Thymus (tissue), 11 donors: ENCODE results near the gene PLAAT4. TPM values are rescaled to one million over a fixed set of nuclear protein-coding genes. Genes with fewer than 3 reads are reported as not detected.

Source experiments
- DNase-seq, 9 donors: peaks; one replicate each; pipeline ENCODE4 v3.0.0-alpha.2; 2013; ENCODE audit warnings: low spot score in 9 of 9, low read depth in 6 of 9, missing footprints in 1 of 9
- H3K27ac ChIP-seq, 2 donors: one replicate each; pipeline ENCODE4 v1.5.1; 2013; ENCODE audit warnings: control low read depth in 1 of 2, low read depth in 1 of 2, low read length in 1 of 2, mild to moderate bottlenecking in 1 of 2, moderate library complexity in 1 of 2
- H3K27me3 ChIP-seq, 2 donors: one replicate each; pipeline ENCODE4 v1.5.1; 2013; ENCODE audit warnings: low read length in 1 of 2; ENCODE audit not compliant: control insufficient read depth in 2 of 2, insufficient read depth in 1 of 2
- H3K36me3 ChIP-seq, 2 donors: one replicate each; pipeline ENCODE4 v1.5.1; 2013; ENCODE audit warnings: low read length in 1 of 2, mild to moderate bottlenecking in 1 of 2, moderate library complexity in 1 of 2; ENCODE audit not compliant: control insufficient read depth in 2 of 2, insufficient read depth in 2 of 2
- H3K4me1 ChIP-seq, 2 donors: one replicate each; pipeline ENCODE4 v1.5.1; 2013; ENCODE audit warnings: low read length in 2 of 2; ENCODE audit not compliant: control insufficient read depth in 2 of 2, insufficient read depth in 2 of 2
- H3K4me3 ChIP-seq, 2 donors: one replicate each; pipeline ENCODE4 v1.5.1; 2013; ENCODE audit warnings: low read length in 2 of 2, control low read depth in 1 of 2, mild to moderate bottlenecking in 1 of 2
- H3K9me3 ChIP-seq, 2 donors: one replicate each; pipeline ENCODE4 v1.5.1; 2013; ENCODE audit warnings: low read length in 1 of 2, mild to moderate bottlenecking in 1 of 2; ENCODE audit not compliant: control insufficient read depth in 2 of 2, insufficient read depth in 1 of 2
- WGBS: extraction: QIAGEN DNeasy Blood & Tissue Kit; methylation state at CpG from one replicate; pipeline ENCODE4 v1.1.7; 2013; 5-methylcytosine and 5-hydroxymethylcytosine counted together
- polyA plus RNA-seq: library from polyadenylated mRNA; stranded (reverse); fragments of 200-250 nt; gene quantifications from one replicate; pipeline ENCODE4 v1.2.3, GENCODE V29; 2013
- total RNA-seq: library from RNA; stranded (reverse); fragments of 120-200 nt; gene quantifications from one replicate; pipeline ENCODE4 v1.2.4, GENCODE V29; 2013
- donor health status: healthy.

PLAAT4 gene
- total and polyA plus RNA-seq, 2 donors, result 68.3 to 109 TPM

DNA sequence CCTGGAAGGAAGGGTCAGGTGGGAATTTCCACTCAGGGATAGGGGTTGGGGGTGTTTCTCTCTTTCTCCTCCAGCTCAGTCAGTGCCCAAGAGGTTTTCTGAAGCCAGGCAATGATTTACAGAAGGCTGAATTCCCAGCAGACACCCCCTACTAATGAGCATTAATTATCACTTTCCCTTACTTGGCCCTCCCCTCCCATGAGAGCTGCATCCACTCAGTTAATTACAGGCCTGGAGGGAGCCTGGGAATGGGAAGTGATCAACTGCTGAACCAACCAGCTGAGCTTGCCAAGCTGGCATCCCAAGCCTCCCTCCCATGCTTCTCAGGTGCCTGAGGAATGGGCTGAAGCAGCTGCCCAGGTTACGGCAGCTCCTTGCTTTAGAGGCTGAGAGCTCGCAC lies 29.7 kb upstream of the PLAAT4 start:
- Histone ChIP-seq H3K36me3 (no peaks in the 10 kb centered on the region), H3K27ac (no peak overlapping the region), H3K9me3 (peaks cover 0 to 1% of the 10 kb centered on the region in 2 donors), H3K4me3 (no peak overlapping the region), H3K4me1 (peaks cover 5 to 23% of the 10 kb centered on the region in 2 donors), H3K27me3 (peaks cover 0 to 6% of the 10 kb centered on the region in 2 donors)
- 95% methylated on average over 2 of the region's 2 CpGs for WGBS
- DNase-seq, result no peak

DNA sequence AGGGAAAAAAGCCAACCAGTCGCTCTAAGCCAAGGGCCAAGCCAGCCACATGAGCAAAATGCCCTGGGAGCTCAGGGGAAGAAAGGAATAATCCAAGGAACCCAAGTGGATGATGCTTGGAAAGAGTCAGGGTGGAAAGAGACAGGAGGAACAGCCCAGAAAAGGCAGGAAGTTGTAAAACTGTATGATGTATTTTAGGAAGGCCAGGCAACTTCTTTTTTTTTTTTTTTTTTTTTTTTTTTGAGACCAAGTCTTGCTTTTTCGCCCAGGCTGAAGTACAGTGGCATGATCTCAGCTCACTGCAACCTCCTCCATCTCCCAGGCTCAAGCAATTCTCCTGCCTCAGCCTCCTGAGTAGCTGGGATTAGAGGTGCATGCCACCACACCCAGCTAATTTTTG lies 29.1 kb upstream of the PLAAT4 start:
- Histone ChIP-seq H3K36me3 (no peaks in the 10 kb centered on the region), H3K4me1 (peaks cover 3 to 17% of the 10 kb centered on the region in 2 donors), H3K27ac (no peak overlapping the region), H3K4me3 (no peak overlapping the region), H3K27me3 (peaks cover 0 to 6% of the 10 kb centered on the region in 2 donors), H3K9me3 (peaks cover 0 to 1% of the 10 kb centered on the region in 2 donors)
- no peak for DNase-seq
- WGBS, result 80% methylated on average over 2 of the region's 2 CpGs

DNA sequence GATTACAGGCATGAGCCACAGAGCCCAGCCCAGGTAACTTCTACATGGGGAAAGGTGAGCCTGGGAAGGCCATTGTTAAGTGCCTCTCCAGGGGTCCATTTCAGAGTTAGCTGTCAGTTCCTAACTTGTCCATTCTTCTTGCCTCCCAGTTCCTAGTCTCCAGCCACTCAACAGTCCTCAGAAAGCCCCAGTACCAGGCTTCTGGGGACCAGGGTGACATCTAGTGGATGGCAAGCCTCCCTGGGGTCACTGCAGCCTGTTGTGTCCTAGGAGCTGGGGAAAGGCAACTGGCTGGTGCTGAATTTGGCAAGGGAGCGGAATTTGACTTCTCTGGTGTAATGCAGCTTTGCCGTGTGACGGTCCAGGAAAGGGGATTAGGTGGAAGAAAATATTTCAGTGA lies 28.6 kb upstream of the PLAAT4 start:
- peak in 2 of 9 donors; percentile 16 to 41 for DNase-seq
- peaks cover 3 to 16% of the 10 kb centered on the region in 2 donors for H3K4me1 ChIP-seq
- WGBS, result 86% methylated on average over 3 of the region's 3 CpGs
- no peak overlapping the region for H3K4me3 ChIP-seq
- H3K9me3 ChIP-seq, result peaks cover 0 to 1% of the 10 kb centered on the region in 2 donors
- peaks cover 0 to 6% of the 10 kb centered on the region in 2 donors for H3K27me3 ChIP-seq
- H3K36me3 ChIP-seq, result no peaks in the 10 kb centered on the region
- no peak overlapping the region for H3K27ac ChIP-seq

DNA sequence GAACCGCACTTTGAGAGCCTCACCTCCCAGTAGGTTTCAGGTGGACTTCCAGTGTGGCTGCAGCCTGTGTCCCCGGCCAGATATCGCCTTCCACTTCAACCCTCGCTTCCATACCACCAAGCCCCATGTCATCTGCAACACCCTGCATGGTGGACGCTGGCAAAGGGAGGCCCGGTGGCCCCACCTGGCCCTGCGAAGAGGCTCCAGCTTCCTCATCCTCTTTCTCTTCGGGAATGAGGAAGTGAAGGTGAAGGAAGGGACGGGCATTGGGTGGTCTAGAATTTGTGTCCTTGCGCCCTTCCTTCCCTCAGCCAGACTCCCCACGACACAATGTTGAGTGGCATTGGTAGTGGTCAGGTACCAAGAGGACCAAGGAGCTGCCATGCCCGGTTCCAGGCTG lies 27.9 kb upstream of the PLAAT4 start:
- H3K36me3 ChIP-seq, result no peaks in the 10 kb centered on the region
- DNase-seq, result no peak
- no peaks in the 10 kb centered on the region for H3K9me3 ChIP-seq
- no peak overlapping the region for H3K4me3 ChIP-seq
- peaks cover 3 to 16% of the 10 kb centered on the region in 2 donors for H3K4me1 ChIP-seq
- H3K27me3 ChIP-seq, result peaks cover 0 to 6% of the 10 kb centered on the region in 2 donors
- no peak overlapping the region for H3K27ac ChIP-seq
- 88% methylated on average over 12 of the region's 12 CpGs for WGBS

DNA sequence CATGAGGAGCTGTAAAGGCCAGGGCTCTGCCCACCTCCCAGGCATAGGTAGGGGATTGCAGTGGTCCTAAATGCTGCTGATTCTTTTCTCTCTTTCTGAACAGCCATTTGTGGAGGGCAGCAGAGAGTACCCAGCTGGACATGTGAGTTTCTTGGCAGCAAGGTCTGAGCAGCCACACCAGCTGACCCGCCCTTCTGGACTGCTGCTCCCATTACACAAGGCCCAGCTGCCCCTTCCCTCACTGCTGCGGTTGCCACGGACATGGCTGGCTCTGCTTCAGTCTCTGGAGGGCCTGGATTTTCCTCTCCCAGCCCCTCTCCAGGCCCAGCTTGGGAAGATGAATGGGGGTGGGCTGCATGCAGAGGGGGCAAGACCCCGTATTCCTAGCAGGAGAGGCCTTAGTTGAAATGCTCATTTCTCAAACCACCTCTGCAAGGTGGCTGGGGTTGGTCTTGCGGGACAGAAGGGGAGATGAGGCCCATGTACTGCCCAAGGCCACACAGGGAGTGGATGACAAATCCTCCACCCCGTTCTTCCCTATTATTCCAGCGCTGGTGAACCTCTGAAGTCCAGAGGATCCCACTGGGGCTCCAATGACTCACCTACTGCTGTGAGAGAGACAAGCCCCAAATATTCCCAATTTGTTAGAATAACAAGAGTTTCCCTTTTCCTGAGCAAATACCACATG lies 26.1 kb upstream of the PLAAT4 start:
- no peak overlapping the region for H3K4me3 ChIP-seq
- peaks cover 3 to 7% of the 10 kb centered on the region in 2 donors for H3K4me1 ChIP-seq
- no peaks in the 10 kb centered on the region for H3K36me3 ChIP-seq
- no peak for DNase-seq
- H3K27ac ChIP-seq, result no peak overlapping the region
- H3K9me3 ChIP-seq, result no peaks in the 10 kb centered on the region
- WGBS, result 96% methylated on average over 7 of the region's 7 CpGs
- H3K27me3 ChIP-seq, result peaks cover 0 to 6% of the 10 kb centered on the region in 2 donors

DNA sequence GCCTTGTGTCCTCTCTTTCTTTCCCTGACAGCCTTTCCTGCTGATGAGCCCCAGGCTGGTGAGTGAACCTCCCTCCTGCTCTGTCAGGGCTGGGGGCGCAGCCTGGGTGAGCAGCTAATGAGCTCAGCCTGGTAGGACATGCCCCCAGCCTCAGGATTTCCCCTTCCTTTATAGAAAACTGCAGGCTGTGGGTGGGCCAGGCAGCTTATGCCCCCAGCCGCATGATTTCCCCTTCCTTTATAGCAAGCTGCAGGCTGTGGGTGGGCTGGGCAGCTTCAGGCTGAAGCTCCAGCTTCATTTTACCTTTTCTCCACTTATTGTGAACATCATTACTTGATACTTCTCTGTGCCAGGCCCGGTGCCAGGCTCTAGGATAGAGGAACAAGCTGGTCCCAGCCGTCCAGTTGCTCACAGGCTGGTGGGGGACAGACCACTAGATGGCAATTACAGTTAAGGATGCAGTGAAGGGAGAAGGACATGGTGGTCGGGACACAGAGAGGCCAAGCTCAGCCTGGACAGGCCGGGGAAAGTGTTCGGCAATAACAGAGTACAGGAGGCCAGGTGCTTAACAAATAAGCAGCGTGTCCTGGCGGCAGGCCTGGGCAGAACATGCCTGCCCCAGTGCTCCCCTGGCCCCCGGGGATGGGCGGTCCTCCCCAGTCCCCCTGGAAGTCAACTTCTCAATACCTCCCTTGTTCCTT lies 25.4 kb upstream of the PLAAT4 start:
- Histone ChIP-seq H3K27ac (no peak overlapping the region), H3K9me3 (no peaks in the 10 kb centered on the region), H3K36me3 (no peaks in the 10 kb centered on the region), H3K4me1 (peaks cover 0 to 2% of the 10 kb centered on the region in 2 donors), H3K27me3 (peaks cover 0 to 1% of the 10 kb centered on the region in 2 donors), H3K4me3 (no peak overlapping the region)
- DNase-seq, result no peak
- 82% methylated on average over 11 of the region's 11 CpGs for WGBS

DNA sequence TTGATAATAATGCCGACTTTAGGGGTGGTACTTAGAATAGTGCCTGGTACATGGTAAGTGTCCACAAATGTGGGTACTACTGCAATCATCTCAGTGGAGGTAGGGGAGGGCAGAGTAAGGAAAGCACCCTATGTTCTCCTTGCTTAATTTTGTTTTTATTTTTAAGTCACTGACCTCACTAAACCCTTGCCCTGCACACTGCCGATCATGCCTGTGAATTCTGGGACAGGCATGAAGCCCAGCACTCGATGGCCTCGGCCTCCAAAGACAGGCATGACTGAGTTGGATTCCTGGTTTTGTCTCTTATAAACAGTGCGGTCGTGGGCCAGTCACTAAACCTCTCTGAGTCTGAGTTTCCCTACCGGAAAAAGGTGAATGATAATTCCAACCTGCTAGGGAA lies 23.8 kb upstream of the PLAAT4 start:
- Histone ChIP-seq H3K36me3 (no peaks in the 10 kb centered on the region), H3K27me3 (no peaks in the 10 kb centered on the region), H3K4me3 (no peak overlapping the region), H3K4me1 (no peaks in the 10 kb centered on the region), H3K27ac (no peak overlapping the region), H3K9me3 (no peaks in the 10 kb centered on the region)
- no peak for DNase-seq
- WGBS, result 98% methylated on average over 7 of the region's 7 CpGs

DNA sequence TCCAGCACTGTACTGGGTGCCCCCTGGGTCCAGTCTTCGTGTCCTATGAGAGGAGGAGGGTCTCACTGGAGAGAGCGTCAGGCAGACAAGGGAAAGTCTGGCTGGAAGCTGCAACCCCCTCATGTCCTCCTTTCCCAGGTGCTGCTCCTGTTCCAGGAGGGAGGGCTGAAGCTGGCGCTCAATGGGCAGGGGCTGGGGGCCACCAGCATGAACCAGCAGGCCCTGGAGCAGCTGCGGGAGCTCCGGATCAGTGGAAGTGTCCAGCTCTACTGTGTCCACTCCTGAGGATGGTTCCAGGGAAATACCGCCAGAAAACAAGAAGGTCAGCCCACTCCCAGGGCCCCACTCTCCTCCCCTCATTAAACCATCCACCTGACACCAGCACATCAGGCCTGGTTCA lies 20.5 kb upstream of the PLAAT4 start:
- no peaks in the 10 kb centered on the region for H3K9me3 ChIP-seq
- no peak overlapping the region for H3K27ac ChIP-seq
- no peak for DNase-seq
- no peaks in the 10 kb centered on the region for H3K27me3 ChIP-seq
- H3K4me1 ChIP-seq, result no peaks in the 10 kb centered on the region
- no peaks in the 10 kb centered on the region for H3K36me3 ChIP-seq
- H3K4me3 ChIP-seq, result no peak overlapping the region
- WGBS, result 98% methylated on average over 6 of the region's 6 CpGs

DNA sequence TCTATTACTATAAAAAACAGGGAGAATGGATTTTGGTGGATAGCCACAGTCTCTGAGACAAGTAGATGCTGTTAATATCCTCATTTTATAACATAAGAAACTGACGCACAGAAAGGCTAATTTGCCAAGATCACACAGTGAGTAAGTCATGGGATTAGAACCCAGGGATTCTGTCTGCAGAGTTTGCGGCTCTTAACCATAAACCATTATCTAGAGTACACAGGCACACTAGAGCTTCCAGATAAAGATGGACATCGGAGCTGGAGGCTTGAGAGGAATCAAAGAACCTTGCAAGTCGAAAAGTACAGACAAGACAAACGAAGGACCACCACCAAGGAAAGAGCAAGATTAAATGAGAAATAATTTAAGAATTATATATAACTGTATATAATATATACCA lies 19.5 kb upstream of the PLAAT4 start:
- Histone ChIP-seq H3K4me3 (no peak overlapping the region), H3K36me3 (no peaks in the 10 kb centered on the region), H3K9me3 (no peaks in the 10 kb centered on the region), H3K27ac (no peak overlapping the region), H3K4me1 (no peaks in the 10 kb centered on the region), H3K27me3 (no peaks in the 10 kb centered on the region)
- DNase-seq, result no peak
- WGBS, result 98% methylated on average over 5 of the region's 5 CpGs
